B cell (primary cell): ENCODE results near the gene SOX6. TPM values are rescaled to one million over a fixed set of nuclear protein-coding genes. Genes with fewer than 3 reads are reported as not detected.

ENCODE experiments used
- ATAC-seq: fragments of 200-7000 bp; cut with Tn5 transposase; one replicate; pipeline ENCODE4 v1.10.0; 2021; ENCODE audit warnings: low read depth, mild to moderate bottlenecking, moderate number of reproducible peaks, moderate library complexity
- CTCF ChIA-PET: fragments of 350-600 bp; sonication (Branson Sonifier 250); formaldehyde crosslinking; loops from one replicate; lab custom pipeline; 2021; ENCODE audit warnings: antibody characterized with exemption, inconsistent platforms; lab: Charles Lee
- POLR2A ChIA-PET: fragments of 350-600 bp; sonication (Branson Sonifier 250); formaldehyde crosslinking; loops from one replicate; lab custom pipeline; 2021; ENCODE audit warnings: antibody characterized with exemption; lab: Charles Lee
- DNase-seq: peaks from one replicate; pipeline ENCODE4 v3.0.0; 2013
- H2AFZ ChIP-seq: 2 replicates; pipeline ENCODE4 v1.6.1; 2012; ENCODE audit warnings: mild to moderate bottlenecking, low read depth, low read length; ENCODE audit not compliant: insufficient read depth, poor library complexity, severe bottlenecking
- H3K27ac ChIP-seq, 2 donors: 1 replicate in 1 of 2; 2 replicates in 1 of 2; pipeline ENCODE4 v1.5.1; 2012 to 2013; ENCODE audit warnings: low read length in 2 of 2, mild to moderate bottlenecking in 2 of 2, moderate library complexity in 1 of 2
- H3K27me3 ChIP-seq, 4 experiments: fragments of 200-600 bp in 1 of 4; sonication (generic) in 1 of 4; replicated peaks in 1 of 4; 1 replicate in 2 of 4; 2 replicates in 2 of 4; pipeline versions ENCODE4 v1.6.1 to v1.7.0; 2013 to 2016; ENCODE audit warnings: low read length in 3 of 4, mild to moderate bottlenecking in 2 of 4, mixed read lengths in 1 of 4, moderate library complexity in 1 of 4; ENCODE audit not compliant: insufficient read depth in 4 of 4, control insufficient read depth in 3 of 4; ENCODE audit errors: control extremely low read depth in 1 of 4
- H3K36me3 ChIP-seq, 2 experiments: replicated peaks in 1 of 2; 1 replicate in 1 of 2; 2 replicates in 1 of 2; pipeline versions ENCODE4 v1.6.1 to v1.7.1; 2013; ENCODE audit warnings: low read length in 1 of 2; ENCODE audit not compliant: insufficient read depth in 2 of 2, control insufficient read depth in 1 of 2; ENCODE audit errors: control extremely low read depth in 1 of 2, extremely low read depth in 1 of 2
- H3K4me1 ChIP-seq, 2 donors: fragments of 200-600 bp in 1 of 2; sonication (generic) in 1 of 2; 1 replicate in 1 of 2; 2 replicates in 1 of 2; pipeline versions ENCODE4 v1.5.1 to v1.6.1; 2013 to 2017; ENCODE audit warnings: low read length in 2 of 2; ENCODE audit not compliant: control insufficient read depth in 2 of 2, insufficient read depth in 2 of 2
- H3K4me2 ChIP-seq: replicated peaks from 2 replicates; pipeline ENCODE3; 2012; ENCODE audit warnings: mild to moderate bottlenecking, low read depth, low read length; ENCODE audit not compliant: poor library complexity, severe bottlenecking
- H3K4me3 ChIP-seq, 5 experiments: fragments of 200-600 bp in 1 of 5; sonication (generic) in 1 of 5; 1 replicate in 3 of 5; 2 replicates in 2 of 5; pipeline versions ENCODE4 v1.5.1 to v1.7.0; 2011 to 2016; ENCODE audit warnings: low read length in 4 of 5, mild to moderate bottlenecking in 4 of 5, low read depth in 2 of 5, control low read depth in 1 of 5, moderate library complexity in 1 of 5; ENCODE audit not compliant: insufficient read depth in 1 of 5; ENCODE audit errors: control extremely low read depth in 1 of 5, extremely low read depth in 1 of 5
- H3K79me2 ChIP-seq: fragments of 200-600 bp; sonication (generic); one replicate; pipeline ENCODE4 v1.6.0; 2016; ENCODE audit warnings: low read length; ENCODE audit not compliant: control insufficient read depth, insufficient read depth
- H3K9ac ChIP-seq: fragments of 200-600 bp; sonication (generic); 2 replicates; pipeline ENCODE4 v1.6.1; 2017; ENCODE audit warnings: mild to moderate bottlenecking, low read length, moderate library complexity
- H3K9me3 ChIP-seq, 3 donors: one replicate each; pipeline versions ENCODE4 v1.6.1 to v1.7.1; 2013; ENCODE audit warnings: low read length in 2 of 3; ENCODE audit not compliant: control insufficient read depth in 2 of 3, insufficient read depth in 1 of 3; ENCODE audit errors: control extremely low read depth in 1 of 3
- H4K20me1 ChIP-seq: 2 replicates; pipeline ENCODE4 v1.6.0; 2012; ENCODE audit warnings: mild to moderate bottlenecking, low read length; ENCODE audit not compliant: insufficient read depth, control insufficient read depth, poor library complexity, severe bottlenecking
- H3K27ac Mint-ChIP-seq: one replicate; pipeline ENCODE4 v1.8.0; 2021; ENCODE audit warnings: mixed read lengths
- H3K27me3 Mint-ChIP-seq: one replicate; pipeline ENCODE4 v1.8.0; 2021; ENCODE audit warnings: mixed read lengths
- H3K4me1 Mint-ChIP-seq: one replicate; pipeline ENCODE4 v1.8.0; 2021; ENCODE audit warnings: mixed read lengths
- H3K4me3 Mint-ChIP-seq: one replicate; pipeline ENCODE4 v1.8.0; 2021; ENCODE audit warnings: mixed read lengths
- H3K9me3 Mint-ChIP-seq: one replicate; pipeline ENCODE4 v1.8.0; 2022; ENCODE audit warnings: mixed read lengths; ENCODE audit not compliant: insufficient read depth
- EZH2 ChIP-seq: IDR thresholded peaks from 2 replicates; pipeline ENCODE4 v1.6.1; 2012; ENCODE audit warnings: borderline replicate concordance, low read depth, mild to moderate bottlenecking, moderate library complexity, low read length; ENCODE audit not compliant: insufficient read depth, poor library complexity, severe bottlenecking
- WGBS: methylation state at CpG from one replicate; pipeline ENCODE4 v1.1.5; 2013; ENCODE audit warnings: missing lambda C conversion rate; ENCODE audit not compliant: insufficient coverage; 5-methylcytosine and 5-hydroxymethylcytosine counted together
- intact Hi-C: fragments of 100-400 bp; cut with micrococcal nuclease; formaldehyde crosslinking; loops from one replicate; pipeline ENCODE4 v1.10.0; 2022
- polyA plus RNA-seq: library from polyadenylated mRNA; depleted of rRNA; stranded (reverse); fragments of >200 nt; gene quantifications from 2 replicates; pipeline ENCODE4 v1.2.3, GENCODE V29; 2012
- total RNA-seq, 2 donors: library from RNA; stranded (reverse); fragments of 120-200 nt in 1 of 2; gene quantifications; 1 replicate in 1 of 2; 2 replicates in 1 of 2; pipeline versions ENCODE4 v1.2.3 to v1.2.4, GENCODE V29; 2013 to 2022
- TF ChIP-seq, protein P1 (sequence below): fragments of 200-600 bp; IDR thresholded peaks from one replicate; pipeline ENCODE4 v1.8.0; 2022; ENCODE audit warnings: antibody characterized with exemption, mild to moderate bottlenecking

SOX6 gene
- total and polyA plus RNA-seq, 2 donors (not counting 1 experiment from before 2014, with no cell fraction given): not detected

DNA sequence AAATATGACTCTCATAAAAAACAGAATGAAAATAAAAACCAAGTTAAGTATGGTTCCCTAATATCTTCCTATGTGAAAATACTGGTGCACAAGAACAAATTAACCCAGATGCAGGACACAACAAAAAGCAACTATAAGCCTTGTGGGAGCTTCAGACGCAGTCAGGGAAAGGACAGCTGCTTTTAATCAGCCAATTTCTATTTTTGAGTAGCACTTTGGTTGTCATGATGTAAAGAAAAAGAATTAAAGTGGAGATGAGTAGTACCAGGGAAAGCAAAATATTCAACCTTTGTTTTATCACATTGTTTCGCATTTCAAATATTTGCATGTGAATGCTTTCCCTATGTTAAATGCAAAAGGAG is 339.9 kb downstream of the SOX6 start:
- H3K4me2 ChIP-seq: no peak overlapping the region
- 67% methylated on average over 1 of the region's 2 CpGs for WGBS
- H3K4me3 Mint-ChIP-seq: no peak overlapping the region
- H3K27me3 Mint-ChIP-seq: no peaks in the 10 kb centered on the region
- H3K4me3 ChIP-seq: no peak overlapping the region
- TF ChIP-seq EZH2: no peak
- H2AFZ ChIP-seq: no peak overlapping the region
- intact Hi-C loops: no loop called here
- no peak overlapping the region for H3K9ac ChIP-seq
- DNase-seq (no peak), ATAC-seq (no peak)
- ChIA-PET POLR2A (no interaction called here), CTCF (no interaction called here)
- no peaks in the 10 kb centered on the region for H3K9me3 ChIP-seq
- no peaks in the 10 kb centered on the region for H4K20me1 ChIP-seq
- H3K36me3 ChIP-seq: no peaks in the 10 kb centered on the region
- H3K4me1 ChIP-seq: no peaks in the 10 kb centered on the region
- no peaks in the 10 kb centered on the region for H3K79me2 ChIP-seq
- no peaks in the 10 kb centered on the region for H3K27me3 ChIP-seq
- no peak overlapping the region for H3K27ac Mint-ChIP-seq
- no peaks in the 10 kb centered on the region for H3K4me1 Mint-ChIP-seq
- no peak overlapping the region for H3K27ac ChIP-seq
- no peaks in the 10 kb centered on the region for H3K9me3 Mint-ChIP-seq

DNA sequence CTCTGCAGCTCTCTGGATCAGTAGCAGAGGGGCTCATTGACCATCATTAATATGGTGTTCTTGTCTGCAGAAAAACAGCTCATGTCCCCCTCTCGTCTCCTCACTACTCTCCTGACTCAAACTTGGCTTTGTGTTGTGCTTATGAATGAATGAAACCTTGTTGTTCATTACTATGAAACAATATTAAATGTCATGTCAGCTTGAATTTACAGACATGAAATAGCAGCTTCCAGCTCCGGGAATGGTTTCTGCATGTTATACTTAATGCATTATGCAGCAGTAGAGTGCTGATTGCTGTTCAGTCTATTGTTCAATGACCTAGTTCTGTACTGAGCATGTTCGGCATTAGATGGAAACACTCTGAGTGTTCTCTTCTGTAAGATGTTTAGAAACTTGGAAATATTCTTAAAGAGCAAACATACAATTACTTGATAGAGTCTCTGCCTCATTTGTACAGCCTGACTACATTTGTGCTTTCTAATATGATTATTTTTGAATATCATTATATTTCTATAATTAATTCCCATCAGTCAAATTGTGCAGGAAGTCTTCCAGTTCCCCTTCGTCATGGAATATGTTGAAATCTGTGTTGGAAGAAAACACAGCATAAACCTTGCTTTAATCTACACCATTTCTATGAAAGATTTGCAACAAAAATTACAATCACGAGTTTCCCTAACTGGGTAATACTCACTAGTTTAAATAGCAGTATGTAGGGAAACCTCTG is 340.4 kb downstream of the SOX6 start:
- Mint-ChIP-seq H3K4me1 (no peaks in the 10 kb centered on the region), H3K27me3 (no peaks in the 10 kb centered on the region), H3K4me3 (no peak overlapping the region), H3K27ac (no peak overlapping the region), H3K9me3 (no peaks in the 10 kb centered on the region)
- WGBS: no CpG with 5 or more reads among the region's 5 CpGs
- no peaks in the 10 kb centered on the region for H3K9me3 ChIP-seq
- H3K27ac ChIP-seq: no peak overlapping the region
- intact Hi-C loops: no loop called here
- DNase-seq: no peak
- no peaks in the 10 kb centered on the region for H3K79me2 ChIP-seq
- CTCF ChIA-PET: no interaction called here
- POLR2A ChIA-PET: no interaction called here
- no peaks in the 10 kb centered on the region for H3K27me3 ChIP-seq
- H3K4me2 ChIP-seq: no peak overlapping the region
- H4K20me1 ChIP-seq: no peaks in the 10 kb centered on the region
- H3K36me3 ChIP-seq: no peaks in the 10 kb centered on the region
- no peak for ATAC-seq
- TF ChIP-seq, protein P1, sequence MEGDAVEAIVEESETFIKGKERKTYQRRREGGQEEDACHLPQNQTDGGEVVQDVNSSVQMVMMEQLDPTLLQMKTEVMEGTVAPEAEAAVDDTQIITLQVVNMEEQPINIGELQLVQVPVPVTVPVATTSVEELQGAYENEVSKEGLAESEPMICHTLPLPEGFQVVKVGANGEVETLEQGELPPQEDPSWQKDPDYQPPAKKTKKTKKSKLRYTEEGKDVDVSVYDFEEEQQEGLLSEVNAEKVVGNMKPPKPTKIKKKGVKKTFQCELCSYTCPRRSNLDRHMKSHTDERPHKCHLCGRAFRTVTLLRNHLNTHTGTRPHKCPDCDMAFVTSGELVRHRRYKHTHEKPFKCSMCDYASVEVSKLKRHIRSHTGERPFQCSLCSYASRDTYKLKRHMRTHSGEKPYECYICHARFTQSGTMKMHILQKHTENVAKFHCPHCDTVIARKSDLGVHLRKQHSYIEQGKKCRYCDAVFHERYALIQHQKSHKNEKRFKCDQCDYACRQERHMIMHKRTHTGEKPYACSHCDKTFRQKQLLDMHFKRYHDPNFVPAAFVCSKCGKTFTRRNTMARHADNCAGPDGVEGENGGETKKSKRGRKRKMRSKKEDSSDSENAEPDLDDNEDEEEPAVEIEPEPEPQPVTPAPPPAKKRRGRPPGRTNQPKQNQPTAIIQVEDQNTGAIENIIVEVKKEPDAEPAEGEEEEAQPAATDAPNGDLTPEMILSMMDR: no peak
- no peak for TF ChIP-seq EZH2
- no peaks in the 10 kb centered on the region for H3K4me1 ChIP-seq
- H3K4me3 ChIP-seq: no peak overlapping the region
- no peak overlapping the region for H3K9ac ChIP-seq
- no peak overlapping the region for H2AFZ ChIP-seq
